Vagina (tissue), 2 donors: ENCODE measurements around the gene RBM19.
A peak's percentile ranks its signal among the peaks of the same experiment; 100 is the strongest.

Source experiments
- POLR2AphosphoS5 ChIP-seq, 2 donors: sonication (generic); formaldehyde crosslinking; IDR thresholded peaks; one replicate each; pipeline ENCODE4 v1.9.0; 2017; ENCODE audit warnings: antibody characterized with exemption in 2 of 2, mild to moderate bottlenecking in 2 of 2, low read depth in 1 of 2; ENCODE audit not compliant: insufficient read depth in 1 of 2
- TF ChIP-seq, protein P1 (sequence below), 3 experiments: fragments of 450-650 bp in 2 of 3; fragments of 200-600 bp in 1 of 3; sonication (generic) in 1 of 3; IDR thresholded peaks; one replicate each; pipeline ENCODE4 v1.5.1; 2017 to 2019; ENCODE audit warnings: antibody characterized with exemption in 3 of 3, mild to moderate bottlenecking in 2 of 3, moderate library complexity in 2 of 3

GRCh38 chr12:113980537-113981337 lies 14.6 kb upstream of the RBM19 start:
- TF ChIP-seq, protein P1, sequence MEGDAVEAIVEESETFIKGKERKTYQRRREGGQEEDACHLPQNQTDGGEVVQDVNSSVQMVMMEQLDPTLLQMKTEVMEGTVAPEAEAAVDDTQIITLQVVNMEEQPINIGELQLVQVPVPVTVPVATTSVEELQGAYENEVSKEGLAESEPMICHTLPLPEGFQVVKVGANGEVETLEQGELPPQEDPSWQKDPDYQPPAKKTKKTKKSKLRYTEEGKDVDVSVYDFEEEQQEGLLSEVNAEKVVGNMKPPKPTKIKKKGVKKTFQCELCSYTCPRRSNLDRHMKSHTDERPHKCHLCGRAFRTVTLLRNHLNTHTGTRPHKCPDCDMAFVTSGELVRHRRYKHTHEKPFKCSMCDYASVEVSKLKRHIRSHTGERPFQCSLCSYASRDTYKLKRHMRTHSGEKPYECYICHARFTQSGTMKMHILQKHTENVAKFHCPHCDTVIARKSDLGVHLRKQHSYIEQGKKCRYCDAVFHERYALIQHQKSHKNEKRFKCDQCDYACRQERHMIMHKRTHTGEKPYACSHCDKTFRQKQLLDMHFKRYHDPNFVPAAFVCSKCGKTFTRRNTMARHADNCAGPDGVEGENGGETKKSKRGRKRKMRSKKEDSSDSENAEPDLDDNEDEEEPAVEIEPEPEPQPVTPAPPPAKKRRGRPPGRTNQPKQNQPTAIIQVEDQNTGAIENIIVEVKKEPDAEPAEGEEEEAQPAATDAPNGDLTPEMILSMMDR (IDR thresholded peaks at IDR 0.05) = peak; percentile 71 to 89 (median 84)
- TF ChIP-seq POLR2AphosphoS5 (IDR thresholded peaks at IDR 0.05; ENCODE audit: insufficient read depth in 1 of 2, low read depth in 1 of 2) = no peak
